SK-N-SH (cell line): ENCODE data around the gene SSRP1.

Experiments used
- EP300 ChIP-seq, 2 experiments: IDR thresholded peaks; 2 replicates each; pipeline versions ENCODE4 v1.4.0 to v1.6.1; 2012; ENCODE audit warnings: borderline replicate concordance in 1 of 2, low read depth in 1 of 2, low read length in 1 of 2
- JUND ChIP-seq: IDR thresholded peaks from 2 replicates; pipeline ENCODE4 v1.4.0; 2012
- MXI1 ChIP-seq: IDR thresholded peaks from 2 replicates; pipeline ENCODE4 v1.6.1; 2012; ENCODE audit warnings: mild to moderate bottlenecking, low read depth, low read length, improper control_type of control experiment
- POLR2AphosphoS5 ChIP-seq: IDR thresholded peaks from 2 replicates; pipeline ENCODE4 v1.6.1; 2012; ENCODE audit warnings: low read depth, low read length
- RCOR1 ChIP-seq: fragments of 150-350 bp; IDR thresholded peaks from 2 replicates; pipeline ENCODE4 v1.6.1; 2017; ENCODE audit warnings: antibody characterized with exemption, low read length
- RFX5 ChIP-seq: IDR thresholded peaks from 2 replicates; pipeline ENCODE4 v1.6.1; 2012; ENCODE audit warnings: mild to moderate bottlenecking, improper control_type of control experiment, low read length
- SIN3A ChIP-seq: IDR thresholded peaks from 2 replicates; pipeline ENCODE4 v1.6.1; 2012; ENCODE audit warnings: low read depth, mild to moderate bottlenecking, low read length, moderate library complexity, borderline replicate concordance
- SMC3 ChIP-seq: IDR thresholded peaks from 2 replicates; pipeline ENCODE4 v1.6.1; 2012; ENCODE audit warnings: low read depth, low read length, improper control_type of control experiment
- YY1 ChIP-seq: IDR thresholded peaks from 2 replicates; pipeline ENCODE4 v1.4.0; 2012; ENCODE audit warnings: low read depth, mild to moderate bottlenecking
- TF ChIP-seq, protein P1 (sequence below): IDR thresholded peaks from 2 replicates; pipeline ENCODE4 v1.6.1; 2012; ENCODE audit warnings: mild to moderate bottlenecking, low read depth, low read length, moderate library complexity
- TF ChIP-seq, protein P2 (sequence below): IDR thresholded peaks from 2 replicates; pipeline ENCODE4 v1.4.0; 2012; ENCODE audit warnings: low read depth, borderline replicate concordance
- TF ChIP-seq, protein P3 (sequence below): IDR thresholded peaks from 2 replicates; pipeline ENCODE4 v1.4.0; 2012; ENCODE audit warnings: low read depth
- TF ChIP-seq, protein P4 (sequence below): fragments of 200-600 bp; sonication (generic); IDR thresholded peaks from 2 replicates; pipeline ENCODE4 v1.6.1; 2017; ENCODE audit warnings: antibody characterized with exemption, mild to moderate bottlenecking, moderate library complexity

DNA sequence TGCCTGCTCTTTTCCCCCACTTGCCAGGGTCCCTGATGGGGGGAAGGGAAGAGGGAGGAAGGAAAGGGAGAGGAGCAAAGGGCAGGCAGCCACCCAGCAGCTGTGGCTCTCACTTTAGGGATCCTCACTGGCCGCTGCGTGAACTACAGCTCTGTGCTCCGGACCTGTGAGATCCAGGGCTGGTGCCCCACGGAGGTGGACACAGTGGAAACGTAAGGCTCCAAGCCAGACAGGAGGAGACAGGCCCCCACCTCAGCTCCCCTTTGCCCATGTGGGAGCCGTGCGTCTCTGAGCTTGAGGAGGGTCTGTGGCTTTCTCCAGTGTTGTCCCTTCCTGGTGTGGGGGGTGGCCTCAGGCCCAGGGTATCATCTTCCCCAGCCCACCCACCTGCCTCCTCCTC, 12.4 kb upstream of the SSRP1 start:
- TF ChIP-seq POLR2AphosphoS5 (no peak), SIN3A (no peak), EP300 (IDR thresholded peaks at IDR 0.05; ENCODE audit: borderline replicate concordance in 1 of 2, low read depth in 1 of 2, low read length in 1 of 2) (no peak), JUND (no peak), SMC3 (no peak), RCOR1 (no peak), YY1 (no peak), RFX5 (no peak), MXI1 (no peak)
- TF ChIP-seq, protein P1, sequence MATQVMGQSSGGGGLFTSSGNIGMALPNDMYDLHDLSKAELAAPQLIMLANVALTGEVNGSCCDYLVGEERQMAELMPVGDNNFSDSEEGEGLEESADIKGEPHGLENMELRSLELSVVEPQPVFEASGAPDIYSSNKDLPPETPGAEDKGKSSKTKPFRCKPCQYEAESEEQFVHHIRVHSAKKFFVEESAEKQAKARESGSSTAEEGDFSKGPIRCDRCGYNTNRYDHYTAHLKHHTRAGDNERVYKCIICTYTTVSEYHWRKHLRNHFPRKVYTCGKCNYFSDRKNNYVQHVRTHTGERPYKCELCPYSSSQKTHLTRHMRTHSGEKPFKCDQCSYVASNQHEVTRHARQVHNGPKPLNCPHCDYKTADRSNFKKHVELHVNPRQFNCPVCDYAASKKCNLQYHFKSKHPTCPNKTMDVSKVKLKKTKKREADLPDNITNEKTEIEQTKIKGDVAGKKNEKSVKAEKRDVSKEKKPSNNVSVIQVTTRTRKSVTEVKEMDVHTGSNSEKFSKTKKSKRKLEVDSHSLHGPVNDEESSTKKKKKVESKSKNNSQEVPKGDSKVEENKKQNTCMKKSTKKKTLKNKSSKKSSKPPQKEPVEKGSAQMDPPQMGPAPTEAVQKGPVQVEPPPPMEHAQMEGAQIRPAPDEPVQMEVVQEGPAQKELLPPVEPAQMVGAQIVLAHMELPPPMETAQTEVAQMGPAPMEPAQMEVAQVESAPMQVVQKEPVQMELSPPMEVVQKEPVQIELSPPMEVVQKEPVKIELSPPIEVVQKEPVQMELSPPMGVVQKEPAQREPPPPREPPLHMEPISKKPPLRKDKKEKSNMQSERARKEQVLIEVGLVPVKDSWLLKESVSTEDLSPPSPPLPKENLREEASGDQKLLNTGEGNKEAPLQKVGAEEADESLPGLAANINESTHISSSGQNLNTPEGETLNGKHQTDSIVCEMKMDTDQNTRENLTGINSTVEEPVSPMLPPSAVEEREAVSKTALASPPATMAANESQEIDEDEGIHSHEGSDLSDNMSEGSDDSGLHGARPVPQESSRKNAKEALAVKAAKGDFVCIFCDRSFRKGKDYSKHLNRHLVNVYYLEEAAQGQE = no peak
- TF ChIP-seq, protein P2, sequence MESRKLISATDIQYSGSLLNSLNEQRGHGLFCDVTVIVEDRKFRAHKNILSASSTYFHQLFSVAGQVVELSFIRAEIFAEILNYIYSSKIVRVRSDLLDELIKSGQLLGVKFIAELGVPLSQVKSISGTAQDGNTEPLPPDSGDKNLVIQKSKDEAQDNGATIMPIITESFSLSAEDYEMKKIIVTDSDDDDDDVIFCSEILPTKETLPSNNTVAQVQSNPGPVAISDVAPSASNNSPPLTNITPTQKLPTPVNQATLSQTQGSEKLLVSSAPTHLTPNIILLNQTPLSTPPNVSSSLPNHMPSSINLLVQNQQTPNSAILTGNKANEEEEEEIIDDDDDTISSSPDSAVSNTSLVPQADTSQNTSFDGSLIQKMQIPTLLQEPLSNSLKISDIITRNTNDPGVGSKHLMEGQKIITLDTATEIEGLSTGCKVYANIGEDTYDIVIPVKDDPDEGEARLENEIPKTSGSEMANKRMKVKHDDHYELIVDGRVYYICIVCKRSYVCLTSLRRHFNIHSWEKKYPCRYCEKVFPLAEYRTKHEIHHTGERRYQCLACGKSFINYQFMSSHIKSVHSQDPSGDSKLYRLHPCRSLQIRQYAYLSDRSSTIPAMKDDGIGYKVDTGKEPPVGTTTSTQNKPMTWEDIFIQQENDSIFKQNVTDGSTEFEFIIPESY = no peak
- TF ChIP-seq, protein P3, sequence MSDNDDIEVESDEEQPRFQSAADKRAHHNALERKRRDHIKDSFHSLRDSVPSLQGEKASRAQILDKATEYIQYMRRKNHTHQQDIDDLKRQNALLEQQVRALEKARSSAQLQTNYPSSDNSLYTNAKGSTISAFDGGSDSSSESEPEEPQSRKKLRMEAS = no peak
- TF ChIP-seq, protein P4, sequence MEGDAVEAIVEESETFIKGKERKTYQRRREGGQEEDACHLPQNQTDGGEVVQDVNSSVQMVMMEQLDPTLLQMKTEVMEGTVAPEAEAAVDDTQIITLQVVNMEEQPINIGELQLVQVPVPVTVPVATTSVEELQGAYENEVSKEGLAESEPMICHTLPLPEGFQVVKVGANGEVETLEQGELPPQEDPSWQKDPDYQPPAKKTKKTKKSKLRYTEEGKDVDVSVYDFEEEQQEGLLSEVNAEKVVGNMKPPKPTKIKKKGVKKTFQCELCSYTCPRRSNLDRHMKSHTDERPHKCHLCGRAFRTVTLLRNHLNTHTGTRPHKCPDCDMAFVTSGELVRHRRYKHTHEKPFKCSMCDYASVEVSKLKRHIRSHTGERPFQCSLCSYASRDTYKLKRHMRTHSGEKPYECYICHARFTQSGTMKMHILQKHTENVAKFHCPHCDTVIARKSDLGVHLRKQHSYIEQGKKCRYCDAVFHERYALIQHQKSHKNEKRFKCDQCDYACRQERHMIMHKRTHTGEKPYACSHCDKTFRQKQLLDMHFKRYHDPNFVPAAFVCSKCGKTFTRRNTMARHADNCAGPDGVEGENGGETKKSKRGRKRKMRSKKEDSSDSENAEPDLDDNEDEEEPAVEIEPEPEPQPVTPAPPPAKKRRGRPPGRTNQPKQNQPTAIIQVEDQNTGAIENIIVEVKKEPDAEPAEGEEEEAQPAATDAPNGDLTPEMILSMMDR = no peak
